GM19395 (cell line): ENCODE measurements around the gene PRR20B.
"Not testable (repeated sequence)": the region's sequence is repeated elsewhere in the genome, so short reads cannot be mapped to it uniquely, and the experiment has no call there.

Experiments
- ATAC-seq: cut with Tn5 transposase; IDR thresholded peaks from one replicate; pipeline ENCODE4 v1.9.1; 2021; ENCODE audit warnings: mild to moderate bottlenecking, moderate library complexity; ENCODE audit not compliant: unreplicated experiment

Gene PRR20B

GRCh38 chr13:57147188-57147587 is at the start of gene PRR20B:
TSS of gene PRR20B (plus strand) at chr13:57147488. CDS start at chr13:57147875, 387 bp downstream.
- not testable (repeated sequence) for ATAC-seq

DNA sequence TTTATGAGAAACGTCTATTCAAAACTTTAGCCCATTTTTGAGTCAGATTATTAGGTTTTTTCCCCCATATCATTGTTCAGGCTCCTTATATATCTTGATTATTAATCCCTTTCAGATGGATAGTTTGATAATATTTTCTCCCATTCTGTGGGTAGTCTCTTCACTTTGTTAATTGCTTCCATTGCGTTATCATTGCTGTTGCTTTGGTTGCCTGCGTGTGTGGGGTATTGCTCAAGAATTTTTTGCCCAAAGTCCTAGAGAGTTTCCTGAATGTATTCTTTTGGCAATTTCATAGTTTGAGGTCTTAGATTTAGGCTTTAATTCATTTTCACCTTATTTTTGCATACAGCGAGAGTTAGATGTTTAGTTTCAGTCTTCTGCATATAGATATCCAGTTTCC is 32.3 kb upstream of the PRR20B start:
- ATAC-seq: no peak

GRCh38 chr13:57123681-57124080 is 23.6 kb upstream of the PRR20B start:
- no peak for ATAC-seq

- ATAC-seq: no peak
These were observed 18.4 kb upstream of the PRR20B start for GRCh38 chr13:57128909-57129308.

GRCh38 chr13:57136093-57136492 is 11.2 kb upstream of the PRR20B start:
- ATAC-seq: no peak

GRCh38 chr13:57137585-57137984 is 9.7 kb upstream of the PRR20B start:
- ATAC-seq: no peak

GRCh38 chr13:57138988-57139387 is 8.3 kb upstream of the PRR20B start:
- no peak for ATAC-seq

- ATAC-seq: not testable (repeated sequence)
These were observed 7.5 kb upstream of the PRR20B start for GRCh38 chr13:57139781-57140180.

DNA sequence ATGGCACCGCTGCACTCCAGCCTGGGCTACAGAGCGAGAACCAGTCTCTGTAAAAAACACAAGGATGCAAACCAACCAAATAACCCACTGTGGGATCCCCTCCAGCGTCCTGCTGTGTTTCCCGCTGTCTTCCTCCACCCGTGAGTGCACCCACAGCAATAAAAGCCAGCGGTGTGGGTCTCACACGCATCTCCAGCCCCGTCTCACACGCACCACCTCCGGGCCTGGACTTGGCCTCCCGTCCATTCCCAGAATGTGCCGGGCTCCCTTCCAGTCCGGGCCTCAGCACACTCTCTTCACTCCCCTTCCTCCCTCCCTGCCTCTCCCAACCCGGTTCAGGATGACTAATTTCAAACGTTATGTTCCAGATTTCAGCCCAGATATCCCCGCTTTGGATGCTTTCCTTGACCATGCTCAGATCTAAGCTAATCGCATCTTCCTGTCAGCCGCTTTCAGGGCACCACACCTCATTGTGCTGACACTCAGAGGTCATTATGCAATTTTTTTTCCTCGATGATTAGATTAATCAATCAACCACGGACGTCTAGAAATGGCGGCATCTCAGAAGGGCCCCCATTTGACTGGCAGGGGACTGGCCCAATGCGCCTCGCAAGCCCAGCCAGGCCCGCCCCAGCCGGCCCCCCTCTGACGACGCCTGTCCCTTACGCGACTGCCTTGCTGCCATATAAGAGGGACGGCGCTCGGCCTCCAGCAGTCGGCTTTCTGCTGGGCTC is 6.9 kb upstream of the PRR20B start, which contains the start of gene PRR20A:
PRR20A (plus strand) TSS at position 684 of the 734 bp plus-strand sequence. CDS start 387 bp downstream, outside the sequence.
- ATAC-seq: not testable (repeated sequence)

DNA sequence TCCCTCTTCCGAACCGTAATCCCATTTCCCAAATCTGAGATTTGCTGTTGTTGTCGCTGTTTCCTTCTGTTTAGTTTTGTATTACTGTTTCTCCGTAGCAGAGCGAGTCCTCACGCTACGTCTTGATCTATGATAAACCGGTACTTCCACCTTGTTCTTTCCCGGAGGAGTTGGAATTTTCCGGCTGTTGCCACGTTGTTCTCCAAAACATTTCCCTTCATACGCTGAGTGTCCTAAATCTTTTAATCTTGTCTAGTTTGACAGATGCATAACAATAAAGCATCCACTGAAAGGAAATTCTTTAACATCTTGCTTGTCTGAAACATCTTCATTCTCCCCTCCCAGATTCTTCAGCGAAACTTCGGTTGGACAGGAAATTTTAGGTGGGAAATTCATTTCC is 818 bp downstream of the PRR20B start:
- not testable (repeated sequence) for ATAC-seq

DNA sequence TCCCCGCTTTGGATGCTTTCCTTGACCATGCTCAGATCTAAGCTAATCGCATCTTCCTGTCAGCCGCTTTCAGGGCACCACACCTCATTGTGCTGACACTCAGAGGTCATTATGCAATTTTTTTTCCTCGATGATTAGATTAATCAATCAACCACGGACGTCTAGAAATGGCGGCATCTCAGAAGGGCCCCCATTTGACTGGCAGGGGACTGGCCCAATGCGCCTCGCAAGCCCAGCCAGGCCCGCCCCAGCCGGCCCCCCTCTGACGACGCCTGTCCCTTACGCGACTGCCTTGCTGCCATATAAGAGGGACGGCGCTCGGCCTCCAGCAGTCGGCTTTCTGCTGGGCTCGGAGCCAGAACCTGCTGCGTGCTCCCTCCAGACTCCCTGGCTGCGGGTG is 6.5 kb downstream of the PRR20B start, which contains the start of gene PRR20C:
PRR20C (plus strand) TSS at position 301 of the 400 bp plus-strand sequence. CDS start 387 bp downstream, outside the sequence.
- not testable (repeated sequence) for ATAC-seq

DNA sequence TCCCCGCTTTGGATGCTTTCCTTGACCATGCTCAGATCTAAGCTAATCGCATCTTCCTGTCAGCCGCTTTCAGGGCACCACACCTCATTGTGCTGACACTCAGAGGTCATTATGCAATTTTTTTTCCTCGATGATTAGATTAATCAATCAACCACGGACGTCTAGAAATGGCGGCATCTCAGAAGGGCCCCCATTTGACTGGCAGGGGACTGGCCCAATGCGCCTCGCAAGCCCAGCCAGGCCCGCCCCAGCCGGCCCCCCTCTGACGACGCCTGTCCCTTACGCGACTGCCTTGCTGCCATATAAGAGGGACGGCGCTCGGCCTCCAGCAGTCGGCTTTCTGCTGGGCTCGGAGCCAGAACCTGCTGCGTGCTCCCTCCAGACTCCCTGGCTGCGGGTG is 13.0 kb downstream of the PRR20B start, which contains the start of gene PRR20D:
PRR20D (plus strand) TSS at position 301 of the 400 bp plus-strand sequence. CDS start 387 bp downstream, outside the sequence.
- ATAC-seq: not testable (repeated sequence)

DNA sequence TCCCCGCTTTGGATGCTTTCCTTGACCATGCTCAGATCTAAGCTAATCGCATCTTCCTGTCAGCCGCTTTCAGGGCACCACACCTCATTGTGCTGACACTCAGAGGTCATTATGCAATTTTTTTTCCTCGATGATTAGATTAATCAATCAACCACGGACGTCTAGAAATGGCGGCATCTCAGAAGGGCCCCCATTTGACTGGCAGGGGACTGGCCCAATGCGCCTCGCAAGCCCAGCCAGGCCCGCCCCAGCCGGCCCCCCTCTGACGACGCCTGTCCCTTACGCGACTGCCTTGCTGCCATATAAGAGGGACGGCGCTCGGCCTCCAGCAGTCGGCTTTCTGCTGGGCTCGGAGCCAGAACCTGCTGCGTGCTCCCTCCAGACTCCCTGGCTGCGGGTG is 19.6 kb downstream of the PRR20B start, which contains the start of gene PRR20E:
PRR20E (plus strand) TSS at position 301 of the 400 bp plus-strand sequence. CDS start 387 bp downstream, outside the sequence.
- ATAC-seq: not testable (repeated sequence)

DNA sequence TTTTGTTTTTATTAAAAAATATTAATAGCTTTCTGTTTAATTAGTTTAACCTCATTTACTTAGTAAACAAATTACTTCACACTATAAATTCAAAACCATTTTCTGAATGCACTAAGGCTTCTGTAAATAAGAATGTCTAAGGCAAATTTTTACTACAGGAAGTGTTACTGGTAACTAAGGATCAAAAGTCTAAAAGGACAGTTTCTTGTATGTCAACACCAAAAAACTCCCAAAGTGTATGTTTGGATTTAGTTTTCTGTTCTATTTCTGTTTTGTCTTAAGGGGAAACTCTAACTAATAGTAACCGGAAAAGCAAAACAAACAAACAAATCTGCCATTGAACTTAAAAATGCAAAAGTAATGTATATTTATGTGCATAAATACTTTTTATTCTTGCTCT is 44.4 kb downstream of the PRR20B start:
- ATAC-seq: no peak
